B cell (primary cell): ENCODE measurements around the gene PTH2. TPM values are rescaled to one million over a fixed set of nuclear protein-coding genes. Genes with fewer than 3 reads are reported as not detected.

ENCODE experiments used
- ATAC-seq: fragments of 200-7000 bp; cut with Tn5 transposase; one replicate; pipeline ENCODE4 v1.10.0; 2021; ENCODE audit warnings: low read depth, mild to moderate bottlenecking, moderate number of reproducible peaks, moderate library complexity
- CTCF ChIA-PET: fragments of 350-600 bp; sonication (Branson Sonifier 250); formaldehyde crosslinking; loops from one replicate; lab custom pipeline; 2021; ENCODE audit warnings: antibody characterized with exemption, inconsistent platforms; lab: Charles Lee
- POLR2A ChIA-PET: fragments of 350-600 bp; sonication (Branson Sonifier 250); formaldehyde crosslinking; loops from one replicate; lab custom pipeline; 2021; ENCODE audit warnings: antibody characterized with exemption; lab: Charles Lee
- DNase-seq: peaks from one replicate; pipeline ENCODE4 v3.0.0; 2013
- H2AFZ ChIP-seq: 2 replicates; pipeline ENCODE4 v1.6.1; 2012; ENCODE audit warnings: mild to moderate bottlenecking, low read depth, low read length; ENCODE audit not compliant: insufficient read depth, poor library complexity, severe bottlenecking
- H3K27ac ChIP-seq, 2 donors: 1 replicate in 1 of 2; 2 replicates in 1 of 2; pipeline ENCODE4 v1.5.1; 2012 to 2013; ENCODE audit warnings: low read length in 2 of 2, mild to moderate bottlenecking in 2 of 2, moderate library complexity in 1 of 2
- H3K27me3 ChIP-seq, 4 experiments: fragments of 200-600 bp in 1 of 4; sonication (generic) in 1 of 4; replicated peaks in 1 of 4; 1 replicate in 2 of 4; 2 replicates in 2 of 4; pipeline versions ENCODE4 v1.6.1 to v1.7.0; 2013 to 2016; ENCODE audit warnings: low read length in 3 of 4, mild to moderate bottlenecking in 2 of 4, mixed read lengths in 1 of 4, moderate library complexity in 1 of 4; ENCODE audit not compliant: insufficient read depth in 4 of 4, control insufficient read depth in 3 of 4; ENCODE audit errors: control extremely low read depth in 1 of 4
- H3K36me3 ChIP-seq, 2 experiments: replicated peaks in 1 of 2; 1 replicate in 1 of 2; 2 replicates in 1 of 2; pipeline versions ENCODE4 v1.6.1 to v1.7.1; 2013; ENCODE audit warnings: low read length in 1 of 2; ENCODE audit not compliant: insufficient read depth in 2 of 2, control insufficient read depth in 1 of 2; ENCODE audit errors: control extremely low read depth in 1 of 2, extremely low read depth in 1 of 2
- H3K4me1 ChIP-seq, 2 donors: fragments of 200-600 bp in 1 of 2; sonication (generic) in 1 of 2; 1 replicate in 1 of 2; 2 replicates in 1 of 2; pipeline versions ENCODE4 v1.5.1 to v1.6.1; 2013 to 2017; ENCODE audit warnings: low read length in 2 of 2; ENCODE audit not compliant: control insufficient read depth in 2 of 2, insufficient read depth in 2 of 2
- H3K4me2 ChIP-seq: replicated peaks from 2 replicates; pipeline ENCODE3; 2012; ENCODE audit warnings: mild to moderate bottlenecking, low read depth, low read length; ENCODE audit not compliant: poor library complexity, severe bottlenecking
- H3K4me3 ChIP-seq, 5 experiments: fragments of 200-600 bp in 1 of 5; sonication (generic) in 1 of 5; 1 replicate in 3 of 5; 2 replicates in 2 of 5; pipeline versions ENCODE4 v1.5.1 to v1.7.0; 2011 to 2016; ENCODE audit warnings: low read length in 4 of 5, mild to moderate bottlenecking in 4 of 5, low read depth in 2 of 5, control low read depth in 1 of 5, moderate library complexity in 1 of 5; ENCODE audit not compliant: insufficient read depth in 1 of 5; ENCODE audit errors: control extremely low read depth in 1 of 5, extremely low read depth in 1 of 5
- H3K79me2 ChIP-seq: fragments of 200-600 bp; sonication (generic); one replicate; pipeline ENCODE4 v1.6.0; 2016; ENCODE audit warnings: low read length; ENCODE audit not compliant: control insufficient read depth, insufficient read depth
- H3K9ac ChIP-seq: fragments of 200-600 bp; sonication (generic); 2 replicates; pipeline ENCODE4 v1.6.1; 2017; ENCODE audit warnings: mild to moderate bottlenecking, low read length, moderate library complexity
- H3K9me3 ChIP-seq, 3 donors: one replicate each; pipeline versions ENCODE4 v1.6.1 to v1.7.1; 2013; ENCODE audit warnings: low read length in 2 of 3; ENCODE audit not compliant: control insufficient read depth in 2 of 3, insufficient read depth in 1 of 3; ENCODE audit errors: control extremely low read depth in 1 of 3
- H4K20me1 ChIP-seq: 2 replicates; pipeline ENCODE4 v1.6.0; 2012; ENCODE audit warnings: mild to moderate bottlenecking, low read length; ENCODE audit not compliant: insufficient read depth, control insufficient read depth, poor library complexity, severe bottlenecking
- H3K27ac Mint-ChIP-seq: one replicate; pipeline ENCODE4 v1.8.0; 2021; ENCODE audit warnings: mixed read lengths
- H3K27me3 Mint-ChIP-seq: one replicate; pipeline ENCODE4 v1.8.0; 2021; ENCODE audit warnings: mixed read lengths
- H3K4me1 Mint-ChIP-seq: one replicate; pipeline ENCODE4 v1.8.0; 2021; ENCODE audit warnings: mixed read lengths
- H3K4me3 Mint-ChIP-seq: one replicate; pipeline ENCODE4 v1.8.0; 2021; ENCODE audit warnings: mixed read lengths
- H3K9me3 Mint-ChIP-seq: one replicate; pipeline ENCODE4 v1.8.0; 2022; ENCODE audit warnings: mixed read lengths; ENCODE audit not compliant: insufficient read depth
- CTCF ChIP-seq: fragments of 200-600 bp; IDR thresholded peaks from one replicate; pipeline ENCODE4 v1.8.0; 2022; ENCODE audit warnings: antibody characterized with exemption, mild to moderate bottlenecking
- EZH2 ChIP-seq: IDR thresholded peaks from 2 replicates; pipeline ENCODE4 v1.6.1; 2012; ENCODE audit warnings: borderline replicate concordance, low read depth, mild to moderate bottlenecking, moderate library complexity, low read length; ENCODE audit not compliant: insufficient read depth, poor library complexity, severe bottlenecking
- WGBS: methylation state at CpG from one replicate; pipeline ENCODE4 v1.1.5; 2013; ENCODE audit warnings: missing lambda C conversion rate; ENCODE audit not compliant: insufficient coverage; 5-methylcytosine and 5-hydroxymethylcytosine counted together
- intact Hi-C: fragments of 100-400 bp; cut with micrococcal nuclease; formaldehyde crosslinking; loops from one replicate; pipeline ENCODE4 v1.10.0; 2022
- polyA plus RNA-seq: library from polyadenylated mRNA; depleted of rRNA; stranded (reverse); fragments of >200 nt; gene quantifications from 2 replicates; pipeline ENCODE4 v1.2.3, GENCODE V29; 2012
- total RNA-seq, 2 donors: library from RNA; stranded (reverse); fragments of 120-200 nt in 1 of 2; gene quantifications; 1 replicate in 1 of 2; 2 replicates in 1 of 2; pipeline versions ENCODE4 v1.2.3 to v1.2.4, GENCODE V29; 2013 to 2022

The PTH2 gene
- total and polyA plus RNA-seq, 2 donors (not counting 1 experiment from before 2014, with no cell fraction given) = not detected

DNA sequence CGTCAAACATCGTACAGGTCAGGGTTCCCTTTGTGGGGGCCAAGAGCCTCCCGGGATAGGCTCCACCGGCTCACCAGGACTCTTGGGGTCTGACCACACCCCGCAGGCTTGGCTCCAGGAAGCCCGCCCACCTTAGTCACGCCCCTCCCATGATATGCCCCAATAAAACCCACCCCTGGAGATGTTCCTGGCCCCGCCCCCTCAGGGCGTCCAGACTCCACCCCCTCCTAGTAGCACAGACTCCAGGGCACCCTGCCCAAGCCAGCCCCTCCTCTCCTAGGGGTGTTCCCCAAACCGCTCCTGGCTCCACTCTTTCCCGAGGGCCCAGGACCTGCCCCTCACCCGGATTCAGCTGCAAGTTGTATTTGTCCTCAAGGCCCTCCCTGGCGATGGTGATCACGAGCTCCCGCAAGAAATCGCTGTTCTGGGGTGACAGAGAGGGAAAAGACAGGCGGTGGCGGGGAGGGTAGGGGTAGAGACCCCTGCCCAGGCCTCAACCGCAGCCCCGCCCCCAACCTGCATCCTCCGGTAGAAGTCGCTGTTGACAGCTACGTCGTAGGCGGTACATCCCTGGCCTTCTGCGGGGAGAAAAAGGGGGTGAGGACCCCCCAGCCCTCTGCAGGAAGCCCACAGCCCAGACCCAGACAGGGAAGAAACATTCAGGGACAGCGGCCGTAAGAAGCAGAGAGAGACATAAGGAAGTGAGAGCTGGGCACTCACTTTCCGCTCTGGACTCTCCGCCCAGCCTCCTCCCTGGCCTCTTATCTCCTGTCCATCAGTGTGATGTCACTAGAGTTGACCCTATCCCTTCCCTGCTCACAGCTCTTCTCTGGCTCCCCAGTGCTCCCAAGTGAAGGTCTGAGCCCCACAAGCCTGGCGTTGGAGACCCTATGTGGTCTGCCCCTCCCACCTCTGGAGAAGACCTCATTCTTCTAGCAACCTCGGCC lies 24.5 kb upstream of the PTH2 start:
- Mint-ChIP-seq H3K27me3 (no peaks in the 10 kb centered on the region), H3K9me3 (no peaks in the 10 kb centered on the region), H3K4me1 (peaks cover 40% of the 10 kb centered on the region), H3K4me3 (no peak overlapping the region), H3K27ac (no peak overlapping the region)
- Histone ChIP-seq H3K9me3 (no peaks in the 10 kb centered on the region), H3K79me2 (peaks cover 30% of the 10 kb centered on the region), H3K4me3 (no peak overlapping the region), H3K4me2 (no peak overlapping the region), H3K9ac (no peak overlapping the region), H3K36me3 (peaks cover 0 to 37% of the 10 kb centered on the region in 2 experiments), H3K27ac (no peak overlapping the region), H3K27me3 (no peaks in the 10 kb centered on the region), H4K20me1 (peaks cover 21% of the 10 kb centered on the region), H3K4me1 (peaks cover 14 to 34% of the 10 kb centered on the region in 2 donors), H2AFZ (no peak overlapping the region)
- CTCF ChIA-PET = interaction anchor here (0.6 to 0.7 kb wide), 3 partner anchors 22 to 156 kb away, joined by 3 to 4 read pairs (median 4); no protein-coding TSS in a partner anchor
- DNase-seq (no peak), ATAC-seq (no peak)
- no peak for TF ChIP-seq EZH2
- no peak for TF ChIP-seq CTCF
- POLR2A ChIA-PET = interaction anchor here (0.6 to 1.2 kb wide), 2 partner anchors 104 to 107 kb away, joined by 3 to 12 read pairs; no protein-coding TSS in a partner anchor
- intact Hi-C loops = no loop called here
- 94% methylated on average over 31 of the region's 32 CpGs for WGBS
